Sigmoid colon (tissue), 4 donors: ENCODE measurements around the gene IGLON5.

Experiments used
- CTCF ChIP-seq, 4 experiments: fragments of 450-650 bp in 3 of 4; fragments of 200-600 bp in 1 of 4; IDR thresholded peaks; one replicate each; pipeline ENCODE4 v1.5.1; 2016 to 2019; ENCODE audit warnings: antibody characterized with exemption in 4 of 4, mild to moderate bottlenecking in 3 of 4, moderate library complexity in 2 of 4
- EP300 ChIP-seq, 4 donors: sonication (generic); formaldehyde crosslinking; IDR thresholded peaks; one replicate each; pipeline ENCODE4 v1.6.1; 2017; ENCODE audit warnings: antibody characterized with exemption in 4 of 4
- POLR2A ChIP-seq, 2 donors: fragments of 450-650 bp; IDR thresholded peaks; one replicate each; pipeline ENCODE4 v1.6.1; 2016; ENCODE audit warnings: antibody characterized with exemption in 2 of 2, mild to moderate bottlenecking in 2 of 2, moderate library complexity in 2 of 2

- no peak for TF ChIP-seq CTCF (IDR thresholded peaks at IDR 0.05)
- TF ChIP-seq POLR2A (IDR thresholded peaks at IDR 0.05): no peak
- no peak for TF ChIP-seq EP300 (IDR thresholded peaks at IDR 0.05)
Observed at GRCh38 chr19:51361239-51361638, 49.8 kb downstream of the IGLON5 start.
